ENCODE data around the gene HERC6. TPM values are rescaled to one million over a fixed set of nuclear protein-coding genes. Genes with fewer than 3 reads are reported as not detected.

Gene HERC6
- total RNA-seq, 1 experiment from 2014 or later: 5.0 TPM

Other genes with a start within 250 kb of the HERC6 start
- 0.96 and 2.1 TPM in 2 replicates for gene ABCG2, start 220.2 kb upstream of the HERC6 start, total RNA-seq (2014; rRNA removed; shearing (Covaris generic))
- 7.9 and 9.5 TPM in 2 replicates for gene PPM1K, start 94.3 kb upstream of the HERC6 start, total RNA-seq (2014; rRNA removed; shearing (Covaris generic))
- gene HERC5, start 78.3 kb downstream of the HERC6 start, total RNA-seq (2014; rRNA removed; shearing (Covaris generic)): 13.1 and 14.5 TPM in 2 replicates
- gene PYURF, start 144.9 kb downstream of the HERC6 start, total RNA-seq (2014; rRNA removed; shearing (Covaris generic)): 177 and 233 TPM in 2 replicates
- 2.8 and 3.7 TPM in 2 replicates for gene HERC3, start 213.6 kb downstream of the HERC6 start, total RNA-seq (2014; rRNA removed; shearing (Covaris generic))

Data from A172 (cell line).